Stimulated activated CD8-positive, alpha-beta memory T cell treated with anti-CD3 and anti-CD28 coated beads, Interleukin-12 subunit alpha, Interleukin-12 subunit beta, amount 100 ng/mL, for 1 hour (primary cell): Measurements from ENCODE around the gene C11orf16.
"Not testable (repeated sequence)": the region's sequence is repeated elsewhere in the genome, so short reads cannot be mapped to it uniquely, and the experiment has no call there.

Experiments
- DNase-seq: peaks from one replicate; pipeline ENCODE4 v3.0.0-alpha.2; 2020; ENCODE audit warnings: low read depth

Gene C11orf16

DNA sequence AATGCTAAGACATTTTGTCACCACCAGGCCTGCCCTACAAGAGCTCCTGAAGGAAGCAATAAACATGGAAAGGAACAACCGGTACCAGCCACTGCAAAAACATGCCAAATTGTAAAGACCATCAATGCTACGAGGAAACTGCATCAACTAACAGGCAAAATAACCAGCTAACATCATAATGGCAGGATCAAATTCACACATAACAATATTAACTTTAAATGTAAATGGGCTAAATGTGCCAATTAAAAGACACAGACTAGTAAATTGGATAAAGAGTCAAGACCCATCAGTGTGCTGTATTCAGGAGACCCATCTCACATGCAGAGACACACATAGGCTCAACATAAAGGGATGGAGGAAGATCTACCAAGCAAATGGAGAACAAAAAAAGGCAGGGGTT is 41.6 kb downstream of the C11orf16 start:
- not testable (repeated sequence) for DNase-seq

DNA sequence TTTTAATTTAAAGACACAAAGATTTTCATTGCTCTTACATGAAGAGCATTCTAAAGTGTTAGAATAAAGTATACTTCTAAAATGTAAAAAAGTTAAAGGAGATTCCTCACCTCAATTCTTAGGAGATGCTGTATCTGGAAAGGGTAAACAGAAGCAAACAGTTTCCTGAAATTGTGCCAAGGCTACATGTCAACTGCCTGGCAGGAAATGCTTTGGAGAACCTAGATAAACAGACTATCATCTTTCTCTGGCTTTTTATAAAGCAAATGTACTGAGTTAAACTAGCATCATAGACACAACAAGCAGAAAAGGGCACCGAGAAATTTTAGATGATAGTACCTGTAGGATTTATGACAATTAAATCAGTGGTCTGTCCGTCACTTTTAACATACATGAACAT is 46.4 kb downstream of the C11orf16 start:
- no peak for DNase-seq

DNA sequence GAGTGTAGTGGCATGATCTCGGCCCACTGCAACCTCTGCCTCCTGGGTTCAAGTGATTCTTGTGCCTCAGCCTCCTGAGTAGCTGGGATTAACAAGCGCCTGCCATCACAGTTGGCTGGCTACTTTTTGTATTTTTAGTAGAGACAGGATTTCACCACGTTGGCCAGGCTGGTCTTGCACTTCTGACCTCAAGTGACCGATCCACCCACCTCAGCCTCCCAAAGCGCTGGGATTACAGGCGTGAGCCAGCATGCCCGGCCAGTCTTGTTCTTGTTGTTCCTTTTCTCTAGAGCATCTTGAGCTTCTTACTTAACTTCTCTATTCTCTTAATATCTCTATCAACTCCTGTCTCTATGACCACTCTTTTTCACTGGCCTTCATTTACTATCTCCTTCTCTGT is 51.2 kb downstream of the C11orf16 start:
- not testable (repeated sequence) for DNase-seq

DNA sequence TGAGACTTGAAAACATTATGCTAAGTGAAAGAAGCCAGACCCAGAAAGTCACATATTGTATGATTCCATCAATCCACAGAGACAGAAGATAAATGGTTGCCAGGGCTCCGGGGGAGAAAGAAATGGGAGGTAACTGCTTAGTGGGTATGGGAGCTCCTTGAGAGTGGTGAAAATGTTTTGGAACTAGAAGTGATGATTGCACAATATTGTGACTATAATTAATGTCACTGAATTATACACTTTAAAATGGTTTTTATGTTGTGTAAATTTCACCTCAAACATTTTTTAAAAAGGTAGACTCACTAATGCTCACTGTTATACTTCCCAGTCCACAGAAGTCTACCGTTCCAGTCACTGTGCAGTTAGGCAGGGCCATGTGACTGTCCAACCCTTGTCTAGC is 54.0 kb downstream of the C11orf16 start:
- DNase-seq, result no peak

DNA sequence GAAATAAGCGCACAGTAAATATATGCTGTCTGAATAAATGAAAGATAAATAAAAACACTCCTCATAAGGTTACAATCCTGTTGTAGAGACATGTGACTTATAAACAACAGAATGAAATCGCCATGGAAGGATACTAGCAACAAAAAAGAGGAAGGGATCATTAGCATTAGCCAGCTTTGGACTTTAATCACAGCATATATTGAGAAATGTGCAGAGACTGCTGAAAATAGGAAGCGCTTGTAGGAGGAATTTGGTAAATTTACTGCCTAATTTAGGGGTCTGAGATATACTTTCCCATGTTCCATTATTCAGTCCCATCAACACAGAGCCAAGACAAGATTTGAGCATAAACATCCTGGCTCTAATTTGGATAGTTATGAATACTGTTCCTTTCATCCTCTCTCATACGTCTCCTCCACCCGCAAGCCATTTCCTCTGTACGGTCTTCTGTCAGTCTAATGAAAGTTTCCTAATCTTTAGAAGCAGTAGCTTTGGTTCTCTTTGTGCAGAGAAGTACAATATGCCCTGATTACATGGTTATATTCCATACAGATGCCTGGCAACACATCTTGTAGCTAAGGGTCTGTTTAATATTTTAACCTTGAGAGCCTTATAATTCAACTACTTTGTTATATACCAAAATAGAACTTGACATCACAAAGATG is 58.9 kb downstream of the C11orf16 start:
- DNase-seq, result no peak

DNA sequence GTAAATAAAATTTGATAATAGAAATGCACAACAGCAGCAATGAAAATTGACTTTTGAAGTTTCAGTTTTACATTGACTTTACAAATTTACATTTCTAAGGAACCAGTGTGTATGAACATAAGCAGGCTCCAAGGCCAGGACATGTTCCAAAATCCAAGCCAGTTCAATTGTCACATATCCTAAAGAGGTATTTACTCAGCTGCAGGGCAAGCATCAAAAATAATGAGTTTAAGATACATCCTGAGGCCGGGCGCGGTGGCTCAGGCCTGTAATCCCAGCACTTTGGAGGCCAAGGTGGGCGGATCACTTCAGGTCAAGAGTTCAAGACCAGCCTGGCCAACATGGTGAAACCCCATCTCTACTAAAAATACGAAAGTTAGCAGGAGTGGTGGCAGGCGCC is 60.8 kb downstream of the C11orf16 start:
- DNase-seq, result no peak

DNA sequence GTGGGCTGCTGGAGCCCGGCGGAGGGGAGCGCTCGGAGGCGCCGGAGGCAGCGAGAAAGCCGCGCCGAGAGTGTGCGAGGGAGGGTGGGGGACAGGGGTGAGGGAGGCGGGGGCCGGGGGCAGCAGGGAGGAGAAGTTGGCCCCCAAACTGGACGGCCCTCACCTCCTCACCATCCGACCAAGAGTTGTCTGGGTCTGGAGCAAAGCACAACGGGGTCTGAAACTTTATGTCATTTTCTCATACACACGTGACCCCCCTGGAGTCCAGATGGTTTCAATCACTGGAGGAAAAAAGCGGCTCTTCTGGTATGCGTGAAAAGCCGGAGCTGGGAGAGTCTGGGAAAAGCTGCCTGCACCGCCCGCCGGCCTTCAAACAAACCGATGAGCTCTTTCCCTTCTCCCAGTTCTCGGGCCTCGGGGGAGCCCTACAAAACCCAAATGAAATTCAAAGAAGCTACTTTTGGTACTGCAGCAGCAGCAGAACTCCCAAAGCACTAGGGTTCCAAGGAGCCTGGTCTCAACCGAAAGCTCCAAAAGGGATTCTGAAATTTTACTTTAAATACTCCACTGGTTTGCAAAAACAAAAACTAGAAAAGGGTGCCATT is 61.5 kb downstream of the C11orf16 start:
- no peak for DNase-seq

DNA sequence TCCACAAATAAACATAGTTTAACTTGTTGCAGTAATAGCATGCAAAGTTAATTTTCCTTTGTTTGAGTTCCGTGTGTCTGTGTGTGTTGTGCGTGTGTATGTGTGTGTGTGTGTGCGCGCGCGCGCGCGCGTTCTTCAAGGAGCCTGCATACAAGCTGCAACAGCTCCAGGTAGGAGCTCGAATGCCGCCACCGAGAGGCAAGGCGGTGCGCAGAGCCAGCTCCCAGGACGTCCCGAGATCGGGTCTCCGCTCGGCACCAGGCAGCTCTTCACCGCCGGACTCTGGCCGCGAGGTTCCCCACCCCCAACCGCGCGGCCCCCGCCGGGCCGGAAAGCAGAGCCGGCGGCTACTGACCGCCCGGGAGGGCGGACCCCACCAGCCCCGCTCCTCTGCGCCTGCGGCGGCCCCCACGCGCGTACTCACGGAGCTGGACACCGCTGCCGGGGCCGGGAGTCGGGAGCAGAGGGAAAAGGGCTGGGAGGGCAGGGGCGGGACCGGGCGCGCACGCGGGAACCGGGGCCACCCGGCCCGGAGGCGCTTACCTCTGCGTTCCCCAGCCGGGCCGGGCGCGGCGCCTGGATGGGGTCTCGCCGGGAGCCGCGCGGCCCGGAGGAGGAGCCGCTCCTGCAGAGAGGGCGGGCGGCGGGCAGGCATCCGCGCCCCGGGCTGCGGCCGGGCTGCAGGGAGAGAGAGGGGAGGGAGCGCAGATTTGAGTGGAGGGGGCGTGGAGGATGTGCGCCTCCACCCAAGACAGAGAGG is 62.2 kb downstream of the C11orf16 start:
- DNase-seq, result no peak
